Limb (tissue), 2 donors: ENCODE results near the gene TRIM72.
"Not testable (repeated sequence)": the region's sequence is repeated elsewhere in the genome, so short reads cannot be mapped to it uniquely, and the experiment has no call there.

ENCODE experiments used
- DNase-seq, 2 donors: peaks; one replicate each; pipeline ENCODE4 v3.0.0-alpha.2; 2016; ENCODE audit errors: extremely low spot score in 2 of 2

Gene TRIM72, protein sequence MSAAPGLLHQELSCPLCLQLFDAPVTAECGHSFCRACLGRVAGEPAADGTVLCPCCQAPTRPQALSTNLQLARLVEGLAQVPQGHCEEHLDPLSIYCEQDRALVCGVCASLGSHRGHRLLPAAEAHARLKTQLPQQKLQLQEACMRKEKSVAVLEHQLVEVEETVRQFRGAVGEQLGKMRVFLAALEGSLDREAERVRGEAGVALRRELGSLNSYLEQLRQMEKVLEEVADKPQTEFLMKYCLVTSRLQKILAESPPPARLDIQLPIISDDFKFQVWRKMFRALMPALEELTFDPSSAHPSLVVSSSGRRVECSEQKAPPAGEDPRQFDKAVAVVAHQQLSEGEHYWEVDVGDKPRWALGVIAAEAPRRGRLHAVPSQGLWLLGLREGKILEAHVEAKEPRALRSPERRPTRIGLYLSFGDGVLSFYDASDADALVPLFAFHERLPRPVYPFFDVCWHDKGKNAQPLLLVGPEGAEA

DNA sequence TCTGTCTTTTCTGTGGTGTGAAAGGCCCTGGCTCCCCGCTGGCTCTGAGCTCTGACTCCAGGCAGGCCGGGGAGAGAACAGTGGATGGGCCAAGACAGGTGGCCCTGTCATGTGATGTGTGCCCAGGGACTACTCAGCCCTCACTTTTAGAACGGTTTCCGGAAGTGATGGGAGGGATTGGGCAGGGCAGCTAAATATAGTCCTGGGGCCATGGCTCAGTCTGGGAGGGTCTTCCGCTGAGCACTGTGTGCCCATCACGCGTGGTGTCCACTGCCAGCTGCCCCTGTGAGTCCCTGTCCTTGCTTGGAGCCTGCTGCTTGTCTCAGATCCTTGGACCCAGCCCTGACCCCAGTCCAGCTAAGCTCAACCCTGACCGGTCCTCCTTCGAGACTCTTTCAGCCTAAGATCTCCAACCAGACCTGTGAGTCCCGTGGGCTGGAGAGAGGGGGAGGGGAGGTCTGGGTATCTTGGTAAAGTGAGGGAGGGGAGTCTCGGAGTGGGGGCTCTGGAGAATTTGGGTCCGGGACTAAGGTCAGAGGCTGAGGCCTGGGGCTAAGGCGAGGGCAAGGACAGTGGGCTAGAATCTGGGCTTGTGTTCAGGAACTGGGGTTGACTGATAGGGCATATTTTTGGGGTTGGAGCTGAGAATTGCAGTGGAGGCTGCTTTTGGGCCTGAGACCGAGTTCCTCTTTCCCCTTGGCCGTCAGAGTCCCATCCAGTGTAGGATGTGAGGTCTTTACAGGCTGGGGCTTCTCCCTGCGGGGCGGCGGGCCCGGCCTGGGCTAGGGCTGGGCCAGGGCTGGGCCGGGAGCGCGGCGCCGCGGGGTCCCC, at the start of gene TRIM72:
Gene TRIM72, plus strand, starts transcription at position 243 of the 831 bp plus-strand sequence. CDS start 620 bp downstream, outside the sequence.
- peak; percentile 50 to 61 for DNase-seq

DNA sequence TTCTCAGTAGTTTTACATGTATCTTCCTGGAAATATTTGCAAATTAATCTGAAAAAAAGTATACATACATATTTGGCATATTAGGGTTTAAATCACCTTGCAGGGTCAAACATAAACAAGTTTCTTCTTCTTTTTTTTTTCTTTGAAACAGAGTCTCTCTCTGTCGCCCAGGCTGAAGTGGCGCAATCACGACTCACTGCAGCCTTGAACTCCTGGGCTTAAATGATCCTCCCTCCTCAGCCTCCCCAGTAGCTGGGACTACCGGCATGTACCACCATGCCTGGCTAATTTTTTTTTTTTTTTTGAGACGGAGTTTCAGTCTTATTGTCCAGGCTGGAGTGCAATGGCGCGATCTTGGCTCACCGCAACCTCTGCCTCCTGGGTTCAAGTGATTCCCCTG, 46.6 kb upstream of the TRIM72 start:
- DNase-seq = no peak

GRCh38 chr16:31168848-31169247, 45.1 kb upstream of the TRIM72 start:
- DNase-seq = no peak

GRCh38 chr16:31170048-31170447, 43.9 kb upstream of the TRIM72 start:
- DNase-seq = not testable (repeated sequence)

DNA sequence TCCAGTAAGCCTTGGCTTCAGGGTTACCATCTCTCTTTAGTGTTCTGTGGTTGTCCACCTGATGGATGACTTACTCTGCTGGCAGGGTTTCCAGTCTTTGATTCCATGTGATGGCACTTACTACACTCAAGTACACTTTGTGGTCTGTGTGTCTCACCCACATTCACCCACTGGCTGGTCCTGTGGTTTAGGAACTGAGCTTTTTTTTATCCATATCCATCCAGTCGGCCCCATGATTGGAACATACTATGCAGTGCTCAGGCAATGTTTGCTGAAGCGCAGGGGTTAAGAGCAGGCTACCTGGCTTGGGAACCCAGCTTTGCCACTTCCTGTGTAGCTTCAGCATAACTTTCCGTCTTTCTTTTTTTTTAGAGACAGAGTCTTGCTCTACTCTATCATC, 36.8 kb upstream of the TRIM72 start:
- DNase-seq = no peak

- no peak for DNase-seq
These were observed 34.6 kb upstream of the TRIM72 start for GRCh38 chr16:31179219-31179746.

DNA sequence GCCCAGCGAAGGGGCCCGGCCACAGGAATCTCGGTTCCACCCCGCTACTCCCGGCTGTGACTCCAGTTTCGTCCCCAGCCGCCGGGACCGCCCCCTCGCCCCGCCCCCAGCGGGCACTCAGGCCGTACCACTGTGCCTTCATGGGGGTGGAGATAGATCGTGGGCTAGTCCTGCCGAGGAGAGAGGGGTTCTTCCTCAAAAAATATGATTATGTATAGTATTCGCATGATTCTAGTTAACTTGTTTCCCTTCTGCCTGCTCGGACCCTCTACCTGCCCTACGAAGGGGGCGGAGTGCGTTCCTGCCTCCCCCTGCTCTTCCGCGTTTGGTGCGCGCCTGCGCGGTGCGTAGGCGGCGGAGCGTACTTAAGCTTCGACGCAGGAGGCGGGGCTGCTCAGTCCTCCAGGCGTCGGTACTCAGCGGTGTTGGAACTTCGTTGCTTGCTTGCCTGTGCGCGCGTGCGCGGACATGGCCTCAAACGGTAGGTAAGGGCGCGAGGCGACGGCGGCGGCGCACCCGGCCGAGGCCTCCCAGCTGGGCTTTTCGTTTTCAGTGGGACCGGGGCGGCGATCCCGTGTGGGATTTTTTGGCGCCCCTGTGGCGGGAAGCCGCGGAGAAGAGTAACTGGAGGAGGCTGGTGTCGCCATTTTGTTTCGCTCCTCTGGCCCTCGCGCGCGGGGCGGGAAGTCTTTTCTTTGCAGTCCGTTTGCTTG, 34.0 kb upstream of the TRIM72 start, which contains the start of gene FUS:
Gene FUS, plus strand, starts transcription at position 393 of the 713 bp plus-strand sequence. Its CDS starts 76 bp downstream, at position 469.
- peak; percentile 93 to 96 for DNase-seq

- peak in 1 of 2 donors; percentile 41 for DNase-seq
These were observed 32.7 kb upstream of the TRIM72 start for GRCh38 chr16:31181102-31181830.

- no peak for DNase-seq
These were observed 31.5 kb upstream of the TRIM72 start for GRCh38 chr16:31182391-31182790.

- DNase-seq = no peak
These were observed 30.2 kb upstream of the TRIM72 start for GRCh38 chr16:31183432-31184428.

DNA sequence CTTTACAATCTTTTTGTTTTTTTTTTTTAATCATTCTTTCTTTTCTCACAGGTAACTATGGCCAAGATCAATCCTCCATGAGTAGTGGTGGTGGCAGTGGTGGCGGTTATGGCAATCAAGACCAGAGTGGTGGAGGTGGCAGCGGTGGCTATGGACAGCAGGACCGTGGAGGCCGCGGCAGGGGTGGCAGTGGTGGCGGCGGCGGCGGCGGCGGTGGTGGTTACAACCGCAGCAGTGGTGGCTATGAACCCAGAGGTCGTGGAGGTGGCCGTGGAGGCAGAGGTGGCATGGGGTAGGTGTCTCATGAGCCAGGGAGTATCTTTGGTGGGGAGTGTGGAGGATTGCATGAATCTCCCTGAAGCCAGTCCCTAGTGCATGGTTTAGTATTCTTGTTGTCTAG, 29.0 kb upstream of the TRIM72 start:
- DNase-seq = no peak

- DNase-seq = no peak
These were observed 28.6 kb upstream of the TRIM72 start for GRCh38 chr16:31185339-31185738.

DNA sequence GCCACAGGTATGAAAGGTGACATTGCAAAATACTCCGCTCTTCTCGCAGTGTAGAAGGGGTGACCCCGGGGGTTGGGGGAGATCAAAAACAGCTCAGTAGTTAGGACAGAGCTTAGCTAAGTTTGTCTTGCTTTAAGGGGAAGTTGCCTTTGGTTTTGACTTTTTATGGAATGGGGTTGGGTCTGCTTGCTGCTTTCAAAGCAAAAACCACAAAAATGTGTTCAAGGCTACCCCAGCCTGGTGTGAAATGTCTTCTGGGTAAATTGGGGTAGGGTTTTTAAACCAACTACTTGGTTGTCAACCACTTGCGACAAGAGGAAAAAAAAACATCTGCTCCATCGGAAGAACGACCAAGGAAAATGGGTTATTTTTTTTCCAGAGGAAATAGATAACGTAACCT, 27.7 kb upstream of the TRIM72 start:
- no peak for DNase-seq

- DNase-seq = no peak
These were observed 26.8 kb upstream of the TRIM72 start for GRCh38 chr16:31186930-31187807.

DNA sequence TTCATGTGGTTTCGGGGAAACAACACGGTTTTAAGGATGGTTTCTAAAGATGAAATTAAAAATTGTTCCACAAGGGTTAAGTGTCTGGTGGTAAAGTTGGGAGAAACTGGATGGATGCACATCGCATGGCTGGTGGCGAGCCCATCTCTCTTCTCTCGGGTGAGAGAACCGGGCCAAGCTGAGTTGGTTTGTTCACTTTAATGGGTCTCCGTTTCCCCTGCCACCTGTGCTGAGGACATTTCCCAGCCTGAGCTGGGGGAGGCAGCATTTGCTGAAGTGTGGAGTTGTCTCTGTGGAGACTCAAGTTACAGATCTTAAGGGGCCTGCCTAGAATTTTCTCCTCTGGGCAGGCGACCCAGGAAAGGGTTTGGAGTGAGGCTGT, 26.1 kb upstream of the TRIM72 start:
- DNase-seq = no peak

DNA sequence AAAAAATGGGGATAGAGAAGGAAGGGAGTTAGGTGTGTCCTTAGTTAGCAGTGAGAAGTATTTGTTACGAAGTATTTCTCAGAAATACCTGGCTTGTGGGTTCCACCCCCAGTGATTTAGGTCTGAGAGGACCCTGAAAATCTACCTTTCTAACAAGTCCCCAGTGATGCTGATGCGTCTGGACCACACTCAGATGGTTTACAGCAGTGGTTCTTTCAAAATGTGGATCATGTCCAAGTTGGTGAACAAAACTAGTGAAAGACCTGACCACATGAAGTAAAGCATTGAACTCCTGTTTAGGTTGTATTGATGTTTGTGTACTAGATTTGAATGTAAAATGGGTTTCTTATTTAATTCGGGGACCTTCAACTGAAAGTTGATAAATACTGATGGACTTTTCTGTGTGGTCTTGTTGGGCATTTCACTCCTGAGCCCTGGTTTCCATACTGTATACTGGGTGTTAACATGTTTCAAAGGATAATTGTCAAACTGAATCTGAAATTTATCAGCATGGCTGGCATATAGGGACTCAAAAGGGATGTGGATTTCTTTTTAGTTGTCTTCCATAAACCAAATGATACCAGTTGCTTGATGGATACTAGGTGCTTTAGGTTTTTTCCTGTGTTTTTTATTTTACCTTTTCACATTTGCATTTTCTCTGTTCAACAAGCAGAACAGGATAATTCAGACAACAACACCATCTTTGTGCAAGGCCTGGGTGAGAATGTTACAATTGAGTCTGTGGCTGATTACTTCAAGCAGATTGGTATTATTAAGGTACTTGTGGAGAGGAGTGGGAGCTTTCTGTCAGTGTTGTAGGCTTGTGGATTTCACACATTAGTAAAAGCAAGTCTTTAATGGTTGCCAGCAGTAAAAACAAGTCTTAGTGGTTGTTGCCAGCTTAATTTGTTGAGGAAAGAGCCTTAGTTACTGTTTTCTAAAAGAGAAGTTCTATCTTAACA, 25.2 kb upstream of the TRIM72 start:
- DNase-seq = no peak

- no peak for DNase-seq
These were observed 24.5 kb upstream of the TRIM72 start for GRCh38 chr16:31189412-31189778.
